GM18511 (cell line): ENCODE results near the gene XDH.

Source experiments
- ATAC-seq: cut with Tn5 transposase; IDR thresholded peaks from one replicate; pipeline ENCODE4 v1.9.1; 2021; ENCODE audit warnings: mild to moderate bottlenecking, moderate library complexity; ENCODE audit not compliant: unreplicated experiment

XDH gene

GRCh38 chr2:31414601-31415241, at the start of gene XDH:
TSS of gene XDH (minus strand) at chr2:31414742. CDS start at chr2:31414666, 76 bp downstream.
- ATAC-seq, result no peak

DNA sequence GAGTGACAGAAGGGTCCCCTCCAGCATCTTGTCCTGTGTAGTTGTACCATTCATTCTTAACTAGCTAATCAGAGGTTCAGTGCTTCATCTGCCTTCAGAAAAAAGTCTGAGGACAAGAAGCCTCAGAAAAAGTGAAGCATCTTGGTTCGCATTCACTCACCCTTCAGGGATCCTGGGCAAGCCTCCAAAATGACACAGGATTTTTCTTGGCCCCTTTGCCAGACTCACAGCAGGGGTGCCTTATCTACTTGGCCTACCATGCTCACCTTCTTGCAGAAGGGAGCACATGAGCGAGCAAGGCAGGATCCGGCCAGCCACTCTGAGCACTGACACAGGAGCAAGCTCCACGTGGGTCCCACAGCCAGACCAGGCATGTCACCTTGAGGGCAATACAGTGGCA, 43.1 kb upstream of the XDH start:
- no peak for ATAC-seq

- no peak for ATAC-seq
These were observed 32.3 kb upstream of the XDH start for GRCh38 chr2:31446848-31447247.

- no peak for ATAC-seq
These were observed 27.8 kb upstream of the XDH start for GRCh38 chr2:31442376-31442775.

GRCh38 chr2:31440764-31441163, 26.2 kb upstream of the XDH start:
- ATAC-seq, result no peak

DNA sequence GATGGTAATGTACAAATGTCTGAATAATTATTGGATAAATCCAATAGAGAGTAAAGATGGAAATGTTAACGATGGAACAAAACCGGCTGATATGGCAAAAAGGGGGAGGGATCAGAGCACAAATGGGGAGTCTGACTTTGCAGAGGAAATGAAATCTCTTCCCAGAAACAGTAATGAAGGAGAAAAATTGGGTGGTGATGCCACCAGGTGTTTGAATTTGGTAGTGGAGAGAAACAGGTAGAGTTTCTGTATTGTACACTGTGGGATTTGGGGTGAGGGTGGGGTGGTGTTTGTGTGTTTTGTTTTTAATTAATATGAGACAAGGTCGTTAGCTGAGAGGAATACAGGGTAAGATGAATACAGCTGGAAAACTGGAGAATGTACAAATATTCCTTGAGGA, 20.4 kb upstream of the XDH start:
- no peak for ATAC-seq

GRCh38 chr2:31433541-31433940, 19.0 kb upstream of the XDH start:
- no peak for ATAC-seq

DNA sequence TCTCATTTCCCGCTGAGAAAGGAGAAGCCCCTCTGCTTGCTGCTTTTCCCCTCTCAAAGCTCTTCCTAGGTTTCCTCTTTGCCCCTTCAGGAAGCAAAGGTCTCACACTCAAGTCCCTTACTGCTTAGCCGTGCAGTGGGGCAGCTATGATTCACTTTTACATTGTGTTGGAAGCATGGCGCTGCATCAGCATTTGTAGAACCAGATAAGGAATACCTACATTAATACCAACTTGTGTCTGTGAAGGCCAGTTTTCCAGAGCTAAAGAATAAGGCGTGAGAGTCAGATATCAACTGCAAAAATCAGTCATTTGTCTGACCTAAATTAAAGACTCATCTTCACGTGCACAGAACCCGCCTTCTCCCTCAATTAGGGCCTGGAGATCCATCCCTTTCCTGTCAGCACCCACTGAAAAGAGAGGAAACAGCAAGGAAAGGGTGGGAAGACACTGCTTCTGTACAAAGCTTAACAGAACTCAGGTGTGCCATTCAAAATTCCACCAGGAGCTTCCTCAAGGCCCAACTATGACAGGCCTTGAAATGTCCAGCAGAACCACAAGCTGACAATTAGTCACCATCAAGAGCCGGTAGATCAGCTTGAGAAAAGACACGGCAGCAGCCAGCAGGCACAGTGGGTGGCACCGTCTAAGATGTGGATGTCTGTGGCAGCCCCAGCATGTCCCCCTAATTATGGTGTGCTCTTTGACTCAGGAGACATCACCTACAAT, 16.1 kb upstream of the XDH start:
- ATAC-seq, result no peak

DNA sequence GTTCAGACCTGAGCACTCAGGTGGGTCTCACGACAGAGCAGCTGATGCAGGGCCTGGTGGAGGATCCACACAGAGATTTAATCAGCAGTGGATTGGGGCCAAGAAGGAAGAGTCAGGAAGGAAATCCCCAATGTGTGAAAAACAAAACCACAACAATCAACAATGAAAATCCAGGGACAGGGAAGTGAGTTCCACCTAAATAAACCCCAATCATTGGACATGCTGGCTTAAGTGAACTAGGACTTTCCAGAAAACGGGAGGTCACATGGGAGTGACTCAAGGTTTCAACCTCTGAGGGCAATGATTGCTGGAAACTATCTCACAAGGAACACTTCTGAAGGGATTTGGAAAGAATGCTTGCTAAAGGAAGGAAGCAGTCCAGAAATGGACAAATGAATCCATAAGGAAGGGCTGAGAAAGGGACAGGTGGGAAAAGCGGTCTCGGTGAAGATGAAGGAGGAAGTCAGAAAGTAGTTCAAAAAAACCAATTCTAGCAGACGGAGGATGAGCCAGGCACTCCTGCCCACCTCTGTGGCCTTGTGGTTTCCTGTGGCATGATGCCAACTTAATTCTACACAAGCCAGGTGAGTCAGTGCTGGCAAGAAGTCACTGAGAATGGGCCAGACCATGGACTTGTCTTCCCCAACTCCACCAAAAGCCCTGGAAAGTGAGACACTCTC, 15.4 kb upstream of the XDH start:
- ATAC-seq, result no peak

- no peak for ATAC-seq
These were observed 14.5 kb upstream of the XDH start for GRCh38 chr2:31429040-31429439.

GRCh38 chr2:31428001-31428418, 13.5 kb upstream of the XDH start:
- no peak for ATAC-seq

DNA sequence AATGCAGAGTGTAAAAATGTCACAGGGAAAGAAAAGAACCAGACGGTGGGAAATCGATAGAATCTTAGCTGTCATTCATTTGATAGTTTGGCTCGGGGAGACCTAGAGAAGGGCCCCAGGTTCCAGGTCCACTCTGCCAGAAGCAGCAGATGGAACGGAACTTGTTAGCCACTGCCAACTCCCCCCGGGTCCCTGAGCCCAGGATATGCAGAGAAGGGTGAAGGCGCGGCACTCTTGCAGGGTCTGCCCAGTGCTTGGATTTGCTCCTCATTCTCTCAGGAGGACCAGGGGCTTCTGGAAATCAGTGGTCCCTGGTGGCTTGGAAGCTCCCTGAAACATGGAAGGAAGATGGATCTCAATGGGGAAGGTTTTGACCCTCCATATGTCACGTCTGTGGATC, 11.6 kb upstream of the XDH start:
- ATAC-seq, result no peak

DNA sequence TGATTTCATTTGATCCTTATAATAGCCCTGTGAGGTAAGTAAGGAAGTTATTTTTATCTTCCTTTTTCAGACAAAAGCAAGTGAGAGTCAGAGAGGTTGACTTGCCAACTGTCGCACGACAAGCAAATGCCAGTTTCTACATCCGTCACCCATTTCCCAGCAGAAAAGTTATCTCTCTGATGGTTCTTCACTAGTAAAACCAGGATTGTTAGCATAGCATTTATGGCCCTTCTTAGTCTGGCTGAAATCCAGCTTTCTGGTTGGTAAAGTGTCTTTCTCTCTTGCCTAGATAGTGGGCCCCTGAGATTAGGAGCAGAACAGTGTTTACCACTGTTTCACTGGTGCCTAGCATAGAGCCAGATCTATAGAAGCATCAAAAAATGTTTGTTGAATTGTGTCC, 7.1 kb upstream of the XDH start:
- no peak for ATAC-seq

- ATAC-seq, result no peak
These were observed 6.4 kb upstream of the XDH start for GRCh38 chr2:31420936-31421335.

DNA sequence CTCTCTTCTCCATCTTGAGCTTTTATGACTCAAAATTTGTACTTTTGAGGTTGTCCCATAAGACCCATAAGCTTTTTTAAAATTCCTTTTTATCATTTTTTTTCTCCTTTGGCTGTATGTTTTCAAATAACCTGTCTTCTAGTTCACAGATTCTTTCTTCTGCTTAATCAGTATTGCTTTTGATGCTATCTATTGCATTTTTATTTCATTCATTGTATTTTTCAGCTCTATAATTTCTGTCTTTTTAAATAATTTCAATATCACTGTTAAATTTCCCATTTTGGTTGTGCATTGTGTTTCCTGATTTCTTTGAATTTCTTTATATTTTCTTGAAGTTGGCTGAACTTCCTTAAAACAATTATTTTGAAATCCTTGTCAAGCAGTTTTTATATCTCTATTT, 4.8 kb upstream of the XDH start:
- no peak for ATAC-seq

- no peak for ATAC-seq
These were observed 879 bp upstream of the XDH start for GRCh38 chr2:31415421-31415820.

DNA sequence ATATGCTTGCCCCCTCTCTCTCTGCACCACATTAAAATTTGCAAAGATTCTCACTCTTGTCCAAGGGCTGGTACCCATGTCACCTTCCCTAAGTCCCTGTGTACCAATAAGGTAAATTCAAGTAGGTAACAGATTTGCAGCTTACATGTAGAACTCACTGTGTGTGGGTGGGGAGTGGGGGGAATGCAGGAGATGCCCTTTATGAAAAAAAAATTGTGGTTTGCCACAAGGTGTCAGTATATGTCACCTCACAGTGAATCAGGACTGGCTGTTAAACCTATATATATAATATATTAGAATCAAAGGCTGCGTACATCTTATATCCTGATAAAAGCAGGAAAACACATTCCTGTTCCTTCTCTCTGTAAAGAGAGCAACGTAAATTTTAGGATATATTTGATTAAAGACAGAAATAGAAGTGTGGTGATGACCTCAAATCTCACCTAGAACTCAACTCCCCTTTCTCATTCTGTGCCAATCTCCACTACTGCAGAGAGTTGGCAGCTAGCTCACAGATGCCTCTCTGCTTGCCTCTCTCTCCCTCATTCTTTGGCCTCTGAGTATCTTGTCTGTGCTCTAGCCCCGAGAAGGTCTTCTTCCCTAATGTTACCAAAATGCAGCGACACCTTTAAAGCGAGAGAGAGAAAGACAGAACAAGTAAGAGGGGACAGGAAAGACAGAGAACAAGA, 536 bp downstream of the XDH start:
- ATAC-seq, result no peak

DNA sequence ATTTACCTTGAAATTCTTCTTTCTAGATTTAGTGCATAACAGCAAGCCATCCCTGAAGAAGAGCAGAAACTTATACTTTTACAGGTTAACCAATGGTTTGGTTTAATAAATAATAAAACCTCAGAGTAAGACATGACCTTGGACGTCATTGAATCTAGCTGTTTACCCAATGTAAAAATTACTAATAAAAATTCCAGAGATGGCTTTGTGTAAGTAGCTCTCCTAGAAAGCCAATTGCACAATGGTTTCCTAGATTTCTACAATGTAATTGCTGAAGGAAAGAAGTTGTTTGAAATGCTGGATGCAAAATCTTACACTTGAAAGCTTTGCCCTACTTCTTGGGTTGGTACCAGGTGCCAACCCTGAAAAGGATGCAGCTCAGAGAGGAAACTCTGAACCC, 1.5 kb downstream of the XDH start:
- no peak for ATAC-seq

DNA sequence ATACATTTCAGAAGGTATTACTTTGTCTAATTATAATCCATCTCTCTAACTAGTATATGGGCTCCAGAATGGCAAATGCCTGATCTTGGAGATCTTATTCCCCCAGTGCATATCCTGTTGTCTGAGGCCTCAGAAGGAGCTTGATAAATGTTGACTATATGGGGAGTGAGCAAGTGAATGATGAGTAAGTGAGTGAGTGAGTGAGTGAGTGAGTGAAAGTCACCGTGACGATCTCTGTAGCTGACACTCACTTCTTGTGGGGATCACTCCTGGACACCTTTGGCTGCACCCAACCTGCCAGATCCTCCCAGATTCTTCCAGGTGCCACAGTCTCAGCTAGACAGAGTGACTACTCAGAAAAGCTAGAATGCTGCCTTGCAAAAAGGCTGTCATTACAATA, 2.8 kb downstream of the XDH start:
- ATAC-seq, result no peak

DNA sequence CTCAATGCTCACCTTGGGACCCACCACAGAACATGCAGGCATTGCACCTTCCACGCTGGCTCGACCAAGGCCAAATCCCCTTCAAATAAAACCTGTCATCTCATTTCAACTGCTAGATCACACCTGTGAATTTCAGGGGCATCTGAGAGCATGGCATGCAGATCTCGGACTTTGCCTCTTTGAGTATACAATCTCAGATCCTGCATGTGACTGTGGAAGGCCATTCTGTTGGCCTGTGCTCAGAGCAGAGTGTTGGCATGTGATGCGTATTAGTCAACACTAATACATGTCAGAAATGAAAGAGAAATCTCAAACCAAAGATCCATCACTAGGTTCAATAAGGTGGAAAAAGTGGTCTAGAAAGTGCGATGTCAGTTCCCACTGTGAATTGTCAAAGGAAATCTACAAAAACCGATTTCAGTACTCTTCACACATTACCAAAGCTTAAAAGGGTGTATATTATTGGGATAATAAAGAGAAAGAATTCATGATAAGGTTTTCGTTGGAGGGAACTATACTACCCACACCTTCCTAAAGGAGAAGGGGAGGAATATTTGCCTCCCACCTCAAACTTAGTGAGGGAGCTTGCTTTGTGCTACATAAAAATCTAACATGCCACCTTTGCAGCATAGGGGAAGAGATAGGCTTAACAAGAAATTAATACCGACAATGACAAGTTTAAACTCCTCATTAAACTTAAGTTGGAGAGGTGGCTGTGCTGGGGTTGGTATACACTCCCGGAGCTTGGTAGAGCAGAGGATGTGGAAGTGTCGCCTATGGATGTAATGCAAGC, 7.8 kb downstream of the XDH start:
- ATAC-seq, result no peak

DNA sequence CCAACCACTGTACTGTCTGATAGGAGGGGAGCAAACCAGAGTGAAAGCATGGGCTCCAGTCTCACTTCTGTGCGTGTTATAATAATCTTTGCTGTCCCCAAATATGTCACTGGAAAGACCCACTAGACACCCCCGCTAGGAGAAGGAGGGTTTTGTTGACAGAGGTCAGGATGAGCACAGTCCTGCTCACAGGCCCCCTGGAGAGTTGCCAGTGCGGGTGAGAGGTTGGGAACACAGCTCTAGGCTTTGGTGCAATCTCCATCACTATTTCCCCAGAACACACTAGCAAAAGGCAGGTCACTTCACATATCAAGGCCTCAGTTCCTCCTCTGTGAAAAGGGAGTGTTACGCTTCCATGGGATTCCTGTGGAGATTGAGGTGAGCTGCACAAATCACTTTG, 9.7 kb downstream of the XDH start:
- no peak for ATAC-seq
